ENCODE results near the gene SMIM35. TPM values are rescaled to one million over a fixed set of nuclear protein-coding genes. Genes with fewer than 3 reads are reported as not detected.

The SMIM35 gene
- total and polyA plus RNA-seq, 2 of the 13 experiments (the other 11 are each of a cell fraction or from before 2014, with no cell fraction given), result not detected

- H3K36me3 ChIP-seq (replicated peaks in 1 of 2; ENCODE audit: control insufficient read depth in 1 of 2, insufficient read depth in 2 of 2, low read length in 2 of 2), result no peaks in the 10 kb centered on the region
- no peaks in the 10 kb centered on the region for H3K79me2 ChIP-seq (ENCODE audit: insufficient read depth, low read length)
- no peak overlapping the region for H3K9ac ChIP-seq (ENCODE audit: insufficient read depth, low read depth, low read length)
- H3K27ac ChIP-seq (ENCODE audit: extremely low read length, insufficient read depth, low read length), result no peak overlapping the region
- ATAC-seq (no peak), FAIRE-seq (no peak), DNase-seq (ENCODE audit: low spot score) (no peak)
- H3K4me3 ChIP-seq (replicated peaks in 1 of 3; ENCODE audit: insufficient read depth in 1 of 3, low read depth in 2 of 3, low read length in 3 of 3), result no peak overlapping the region
- no peak for TF ChIP-seq KAT7 (CRISPR knock-in tag; IDR thresholded peaks at IDR 0.05; ENCODE audit: borderline replicate concordance)
- no peak for TF ChIP-seq ZNF496 (CRISPR knock-in tag; IDR thresholded peaks at IDR 0.05; ENCODE audit: insufficient replicate concordance)
- TF ChIP-seq TBX2 (CRISPR knock-in tag; IDR thresholded peaks at IDR 0.05; ENCODE audit: borderline replicate concordance), result no peak
- TF ChIP-seq ZNF260 (CRISPR knock-in tag; IDR thresholded peaks at IDR 0.05; ENCODE audit: borderline replicate concordance, low read depth), result no peak
- TF ChIP-seq ZBTB20 (CRISPR knock-in tag; IDR thresholded peaks at IDR 0.05; ENCODE audit: borderline replicate concordance, low read depth), result no peak
- no peak overlapping the region for H2AFZ ChIP-seq (ENCODE audit: low read length)
- in situ Hi-C loops (cut with HindIII; ENCODE audit: extremely low pct_ligation_motif_present, low pct_unique_long_range_greater_than_20kb) (no loop called here), intact Hi-C loops (cut with micrococcal nuclease; ENCODE audit: unreplicated experiment) (no loop called here)
- H3K4me2 ChIP-seq (ENCODE audit: low read depth, low read length), result no peak overlapping the region
- WGBS (ENCODE audit: low lambda C conversion rate), result 0% methylated on average over 1 of the region's 1 CpG
- no peaks in the 10 kb centered on the region for H3K27me3 ChIP-seq (ENCODE audit: control insufficient read depth in 1 of 2, insufficient read depth in 2 of 2, low read length in 2 of 2)
- ChIA-PET CTCF (ENCODE audit: low intra/inter-chr PET ratio, low total read pairs) (no interaction called here), POLR2A (no interaction called here)
- 0 out of 2 replicates have a peak, but pooled peaks cover 6% of the 10 kb centered on the region for H3K4me1 ChIP-seq (ENCODE audit: insufficient read depth, low read length)
- H4K20me1 ChIP-seq (ENCODE audit: insufficient read depth, low read length), result no peaks in the 10 kb centered on the region
- no TSS peak for BruUV-seq (replicated peaks)
- no peaks in the 10 kb centered on the region for H3K9me3 ChIP-seq (ENCODE audit: low read length)
Observed at GRCh38 chr11:117958949-117959348, 127.8 kb downstream of the SMIM35 start.

Other genes with a start within 250 kb of the SMIM35 start
- gene FXYD6, start 210.3 kb downstream of the SMIM35 start, total RNA-seq (2016; rRNA removed; fragmentation: Illumina TruSeq; extraction: Trizol), result not detected in 2 replicates
- gene FXYD6, start 210.3 kb downstream of the SMIM35 start, polyA plus RNA-seq (2011; rRNA removed), result not detected in 2 replicates
- not detected in 2 replicates for gene TMPRSS13, start 157.6 kb downstream of the SMIM35 start, total RNA-seq (2016; rRNA removed; fragmentation: Illumina TruSeq; extraction: Trizol)
- not detected in 2 replicates for gene TMPRSS13, start 157.6 kb downstream of the SMIM35 start, polyA plus RNA-seq (2011; rRNA removed)
- gene IL10RA, start 100.6 kb downstream of the SMIM35 start, total RNA-seq (2016; rRNA removed; fragmentation: Illumina TruSeq; extraction: Trizol), result not detected in 2 replicates
- gene IL10RA, start 100.6 kb downstream of the SMIM35 start, polyA plus RNA-seq (2011; rRNA removed), result 0.03 TPM in 1 of 2 replicates, not detected in the other
- not detected in 2 replicates for gene TMPRSS4, start 9.9 kb downstream of the SMIM35 start, total RNA-seq (2016; rRNA removed; fragmentation: Illumina TruSeq; extraction: Trizol)
- gene TMPRSS4, start 9.9 kb downstream of the SMIM35 start, polyA plus RNA-seq (2011; rRNA removed), result 0.18 and 0.32 TPM in 2 replicates
- 0.04 TPM in 1 of 2 replicates, not detected in the other for gene SCN4B, start 65.9 kb upstream of the SMIM35 start, total RNA-seq (2016; rRNA removed; fragmentation: Illumina TruSeq; extraction: Trizol)
- 0.29 and 0.38 TPM in 2 replicates for gene SCN4B, start 65.9 kb upstream of the SMIM35 start, polyA plus RNA-seq (2011; rRNA removed)
- 0.02 TPM in 1 of 2 replicates, not detected in the other for gene SCN2B, start 89.7 kb upstream of the SMIM35 start, total RNA-seq (2016; rRNA removed; fragmentation: Illumina TruSeq; extraction: Trizol)
- gene SCN2B, start 89.7 kb upstream of the SMIM35 start, polyA plus RNA-seq (2011; rRNA removed), result 0.01 TPM in 2 replicates
- gene JAML, start 138.0 kb upstream of the SMIM35 start, total RNA-seq (2016; rRNA removed; fragmentation: Illumina TruSeq; extraction: Trizol), result 3.3 and 3.8 TPM in 2 replicates
- 2.0 and 2.8 TPM in 2 replicates for gene JAML, start 138.0 kb upstream of the SMIM35 start, polyA plus RNA-seq (2011; rRNA removed)
- 6.6 and 9.3 TPM in 2 replicates for gene MPZL3, start 165.4 kb upstream of the SMIM35 start, total RNA-seq (2016; rRNA removed; fragmentation: Illumina TruSeq; extraction: Trizol)
- gene MPZL3, start 165.4 kb upstream of the SMIM35 start, polyA plus RNA-seq (2011; rRNA removed), result 4.5 and 5.3 TPM in 2 replicates
- 16.6 and 27.9 TPM in 2 replicates for gene MPZL2, start 177.3 kb upstream of the SMIM35 start, total RNA-seq (2016; rRNA removed; fragmentation: Illumina TruSeq; extraction: Trizol)
- 41.0 and 53.7 TPM in 2 replicates for gene MPZL2, start 177.3 kb upstream of the SMIM35 start, polyA plus RNA-seq (2011; rRNA removed)
- not detected in 2 replicates for gene CD3E, start 217.8 kb upstream of the SMIM35 start, total RNA-seq (2016; rRNA removed; fragmentation: Illumina TruSeq; extraction: Trizol)
- gene CD3E, start 217.8 kb upstream of the SMIM35 start, polyA plus RNA-seq (2011; rRNA removed), result not detected in 2 replicates